ENCODE measurements around the gene TRMT44.

Gene TRMT44

GRCh38 chr4:8434251-8435073 lies 6.1 kb upstream of the TRMT44 start:
- DNase-seq (ENCODE audit: low spot score), result no peak

- no peak for DNase-seq (ENCODE audit: low spot score)
Observed at GRCh38 chr4:8435656-8436121, 4.9 kb upstream of the TRMT44 start.

GRCh38 chr4:8437281-8437680 lies 3.3 kb upstream of the TRMT44 start:
- DNase-seq (ENCODE audit: low spot score), result no peak

- DNase-seq (ENCODE audit: low spot score), result no peak
Observed at GRCh38 chr4:8438743-8439142, 1.8 kb upstream of the TRMT44 start.

- no peak for DNase-seq (ENCODE audit: low spot score)
Observed at GRCh38 chr4:8439168-8439567, 1.4 kb upstream of the TRMT44 start.

GRCh38 chr4:8439914-8440491 lies 574 bp upstream of the TRMT44 start:
- DNase-seq (ENCODE audit: low spot score), result no peak

- no peak for DNase-seq (ENCODE audit: low spot score)
Observed at GRCh38 chr4:8441499-8442091, 1.0 kb downstream of the TRMT44 start.

- no peak for DNase-seq (ENCODE audit: low spot score)
Observed at GRCh38 chr4:8442596-8443358, 2.2 kb downstream of the TRMT44 start.

GRCh38 chr4:8443801-8444200 lies 3.2 kb downstream of the TRMT44 start:
- DNase-seq (ENCODE audit: low spot score), result no peak

GRCh38 chr4:8446122-8446521 lies 5.5 kb downstream of the TRMT44 start:
- DNase-seq (ENCODE audit: low spot score), result no peak

GRCh38 chr4:8451440-8452182 lies 11.0 kb downstream of the TRMT44 start:
- DNase-seq (ENCODE audit: low spot score), result no peak

- DNase-seq (ENCODE audit: low spot score), result no peak
Observed at GRCh38 chr4:8453957-8454356, 13.4 kb downstream of the TRMT44 start.

- no peak for DNase-seq (ENCODE audit: low spot score)
Observed at GRCh38 chr4:8457646-8458252, 17.2 kb downstream of the TRMT44 start.

- DNase-seq (ENCODE audit: low spot score), result no peak
Observed at GRCh38 chr4:8459867-8460445, 19.4 kb downstream of the TRMT44 start.

- DNase-seq (ENCODE audit: low spot score), result no peak
Observed at GRCh38 chr4:8461086-8461485, 20.5 kb downstream of the TRMT44 start.

GRCh38 chr4:8461616-8462015 lies 21.0 kb downstream of the TRMT44 start:
- no peak for DNase-seq (ENCODE audit: low spot score)

- no peak for DNase-seq (ENCODE audit: low spot score)
Observed at GRCh38 chr4:8463811-8464210, 23.2 kb downstream of the TRMT44 start.

- no peak for DNase-seq (ENCODE audit: low spot score)
Observed at GRCh38 chr4:8464381-8464780, 23.8 kb downstream of the TRMT44 start.

- no peak for DNase-seq (ENCODE audit: low spot score)
Observed at GRCh38 chr4:8465615-8466611, 25.3 kb downstream of the TRMT44 start.

- no peak for DNase-seq (ENCODE audit: low spot score)
Observed at GRCh38 chr4:8467016-8467415, 26.4 kb downstream of the TRMT44 start.
